Cardiac muscle cell (in vitro differentiated cells and primary cell): ENCODE measurements around the gene S1PR2. TPM values are rescaled to one million over a fixed set of nuclear protein-coding genes. Genes with fewer than 3 reads are reported as not detected.
"Not testable (repeated sequence)": the region's sequence is repeated elsewhere in the genome, so short reads cannot be mapped to it uniquely, and the experiment has no call there.

Experiments
- DNase-seq, 2 donors: peaks; one replicate each; pipeline versions ENCODE4 v3.0.0 to v3.0.0-alpha.2; 2010 to 2017; ENCODE audit warnings: low read depth in 1 of 2, low spot score in 1 of 2
- H3K27ac ChIP-seq: fragments of 200-600 bp; sonication (generic); 2 replicates; pipeline ENCODE4 v1.5.1; 2016
- H3K27me3 ChIP-seq: fragments of 200-600 bp; sonication (generic); 2 replicates; pipeline ENCODE4 v1.6.0; 2016; ENCODE audit warnings: control low read depth
- H3K36me3 ChIP-seq: fragments of 200-600 bp; sonication (generic); 2 replicates; pipeline ENCODE4 v1.5.1; 2016; ENCODE audit warnings: control low read depth
- H3K4me1 ChIP-seq: fragments of 200-600 bp; sonication (generic); 2 replicates; pipeline ENCODE4 v1.8.1; 2017; ENCODE audit warnings: low read depth, mild to moderate bottlenecking, mixed run types
- H3K4me3 ChIP-seq: fragments of 200-600 bp; sonication (generic); 2 replicates; pipeline ENCODE4 v1.5.1; 2016; ENCODE audit warnings: mild to moderate bottlenecking
- H3K9me3 ChIP-seq: fragments of 200-600 bp; sonication (generic); 2 replicates; pipeline ENCODE4 v1.5.1; 2017; ENCODE audit warnings: low read depth, mild to moderate bottlenecking, control low read depth
- CTCF ChIP-seq: IDR thresholded peaks from 2 replicates; pipeline ENCODE4 v1.5.1; 2012; ENCODE audit warnings: low read depth, mild to moderate bottlenecking, low read length
- polyA plus RNA-seq: library from polyadenylated mRNA; unstranded; fragments of >200 nt; fragmentation: Nextera tagmentation; extraction: Ambion mirVana; gene quantifications from 2 replicates; pipeline ENCODE4 v1.2.1, GENCODE V29; 2016
- total RNA-seq: library from RNA; depleted of rRNA; stranded (reverse); fragments of >200 nt; gene quantifications from 2 replicates; pipeline ENCODE4 v1.2.3, GENCODE V29; 2016

Gene S1PR2
- total and polyA plus RNA-seq, 2 experiments from 2014 or later: 1.8 to 5.7 TPM

- Histone ChIP-seq H3K4me1 (peaks cover 3% of the 10 kb centered on the region), H3K4me3 (peak within 1 kb of the TSS; percentile 63), H3K27me3 (no peaks in the 10 kb centered on the region), H3K36me3 (peaks cover 14% of the 10 kb centered on the region), H3K9me3 (no peaks in the 10 kb centered on the region), H3K27ac (peak within 1 kb of the TSS; percentile 41)
- no peak for TF ChIP-seq CTCF
- DNase-seq: peak; percentile 99
Measured at GRCh38 chr19:10251792-10252694, 20.9 kb upstream of the S1PR2 start, which contains the start of gene MRPL4. MRPL4 (plus strand) TSS chr19:10252214; CDS start chr19:10252254, 40 bp downstream.

GRCh38 chr19:10246511-10246910 is 15.4 kb upstream of the S1PR2 start:
- no peaks in the 10 kb centered on the region for H3K36me3 ChIP-seq
- no peaks in the 10 kb centered on the region for H3K9me3 ChIP-seq
- H3K4me1 ChIP-seq: no peaks in the 10 kb centered on the region
- H3K4me3 ChIP-seq: no peak overlapping the region
- no peak overlapping the region for H3K27ac ChIP-seq
- DNase-seq: no peak
- no peak for TF ChIP-seq CTCF
- no peaks in the 10 kb centered on the region for H3K27me3 ChIP-seq

GRCh38 chr19:10245189-10245939 is 14.2 kb upstream of the S1PR2 start:
- H3K9me3 ChIP-seq: no peaks in the 10 kb centered on the region
- H3K36me3 ChIP-seq: no peaks in the 10 kb centered on the region
- H3K27ac ChIP-seq: no peak overlapping the region
- H3K4me1 ChIP-seq: no peaks in the 10 kb centered on the region
- no peak for TF ChIP-seq CTCF
- no peak overlapping the region for H3K4me3 ChIP-seq
- H3K27me3 ChIP-seq: no peaks in the 10 kb centered on the region
- no peak for DNase-seq

- TF ChIP-seq CTCF: no peak
- no peaks in the 10 kb centered on the region for H3K9me3 ChIP-seq
- no peak overlapping the region for H3K27ac ChIP-seq
- H3K27me3 ChIP-seq: no peaks in the 10 kb centered on the region
- no peak for DNase-seq
- H3K4me1 ChIP-seq: no peaks in the 10 kb centered on the region
- no peaks in the 10 kb centered on the region for H3K36me3 ChIP-seq
- no peak overlapping the region for H3K4me3 ChIP-seq
Measured at GRCh38 chr19:10243606-10244005, 12.5 kb upstream of the S1PR2 start.

- DNase-seq, H3K4me1 ChIP-seq, H3K9me3 ChIP-seq, H3K27me3 ChIP-seq, H3K27ac ChIP-seq, H3K4me3 ChIP-seq, H3K36me3 ChIP-seq: not testable (repeated sequence)
Measured at GRCh38 chr19:10241826-10242449, 10.8 kb upstream of the S1PR2 start.
